GM19238 (cell line): ENCODE results near the gene SERPINB12.

Source experiments
- DNase-seq: peaks from one replicate; pipeline ENCODE4 v3.0.0; 2011; ENCODE audit warnings: low spot score; ENCODE audit not compliant: insufficient read length

The SERPINB12 gene

GRCh38 chr18:63542069-63542468, at the start of gene SERPINB12:
TSS of gene SERPINB12 (plus strand) at chr18:63542369. CDS start at chr18:63556160, 13,791 bp downstream.
- no peak for DNase-seq

GRCh38 chr18:63492851-63493250, 49.3 kb upstream of the SERPINB12 start:
- no peak for DNase-seq

- DNase-seq: no peak
These were observed 46.5 kb upstream of the SERPINB12 start for GRCh38 chr18:63495675-63496074.

GRCh38 chr18:63505566-63506335, 36.4 kb upstream of the SERPINB12 start:
- no peak for DNase-seq

GRCh38 chr18:63506336-63506646, 35.9 kb upstream of the SERPINB12 start:
- no peak for DNase-seq

GRCh38 chr18:63508596-63508995, 33.6 kb upstream of the SERPINB12 start:
- DNase-seq: no peak

- DNase-seq: no peak
These were observed 30.9 kb upstream of the SERPINB12 start for GRCh38 chr18:63511285-63511684.

- DNase-seq: no peak
These were observed 27.8 kb upstream of the SERPINB12 start for GRCh38 chr18:63514326-63514725.

- DNase-seq: no peak
These were observed 27.1 kb upstream of the SERPINB12 start for GRCh38 chr18:63514888-63515678.

GRCh38 chr18:63515801-63516200, 26.4 kb upstream of the SERPINB12 start:
- no peak for DNase-seq

GRCh38 chr18:63518178-63519012, 23.8 kb upstream of the SERPINB12 start:
- DNase-seq: peak; percentile 13

- DNase-seq: no peak
These were observed 22.0 kb upstream of the SERPINB12 start for GRCh38 chr18:63520053-63520685.

- DNase-seq: no peak
These were observed 18.5 kb upstream of the SERPINB12 start for GRCh38 chr18:63523660-63524059.

GRCh38 chr18:63527251-63527650, 14.9 kb upstream of the SERPINB12 start:
- no peak for DNase-seq

- DNase-seq: no peak
These were observed 13.2 kb upstream of the SERPINB12 start for GRCh38 chr18:63528863-63529492.

- no peak for DNase-seq
These were observed 9.7 kb upstream of the SERPINB12 start for GRCh38 chr18:63532471-63532870.

- no peak for DNase-seq
These were observed 7.6 kb upstream of the SERPINB12 start for GRCh38 chr18:63534615-63535014.

- DNase-seq: no peak
These were observed 2.2 kb upstream of the SERPINB12 start for GRCh38 chr18:63539904-63540510.

- DNase-seq: no peak
These were observed 1.8 kb downstream of the SERPINB12 start for GRCh38 chr18:63544017-63544416.

- no peak for DNase-seq
These were observed 2.8 kb downstream of the SERPINB12 start for GRCh38 chr18:63545000-63545399.
